ENCODE data around the gene TMEM106C.

The TMEM106C gene

GRCh38 chr12:47927346-47927745, 36.0 kb upstream of the TMEM106C start:
- H2AFZ ChIP-seq (ENCODE audit: low read length), result no peak overlapping the region
- no peaks in the 10 kb centered on the region for H3K36me3 ChIP-seq (ENCODE audit: insufficient read depth, low read length)
- no peaks in the 10 kb centered on the region for H3K9me3 ChIP-seq (ENCODE audit: insufficient read depth, low read depth, low read length)
- H3K9ac ChIP-seq (ENCODE audit: low read depth, low read length, poor library complexity, severe bottlenecking), result no peak overlapping the region
- H3K4me2 ChIP-seq (ENCODE audit: low read depth, low read length, poor library complexity, severe bottlenecking), result no peak overlapping the region
- no peaks in the 10 kb centered on the region for H3K4me1 ChIP-seq (ENCODE audit: insufficient read depth, low read length, poor library complexity, severe bottlenecking)
- no peak overlapping the region for H3K4me3 ChIP-seq (ENCODE audit: low read length, poor library complexity, severe bottlenecking)
- H3F3A ChIP-seq (ENCODE audit: low read depth), result no peaks in the 10 kb centered on the region
- TF ChIP-seq CTCF (conservative IDR thresholded peaks at IDR 0.05; ENCODE audit: low read length) (no peak), EZH2phosphoT487 (IDR thresholded peaks at IDR 0.05; ENCODE audit: borderline replicate concordance) (no peak)
- H3K27me3 ChIP-seq (ENCODE audit: insufficient read depth, low read length, poor library complexity, severe bottlenecking), result no peaks in the 10 kb centered on the region
- H3K9me2 ChIP-seq (replicated peaks; ENCODE audit: low read depth, low read length), result 0 out of 2 replicates have a peak, but pooled peaks cover 3% of the 10 kb centered on the region
- H4K20me1 ChIP-seq (ENCODE audit: insufficient read depth, low read length, poor library complexity, severe bottlenecking), result no peaks in the 10 kb centered on the region
- H3K79me2 ChIP-seq (ENCODE audit: insufficient read depth, low read length), result no peaks in the 10 kb centered on the region

GRCh38 chr12:47930634-47931033, 32.8 kb upstream of the TMEM106C start:
- H4K20me1 ChIP-seq (ENCODE audit: insufficient read depth, low read length, poor library complexity, severe bottlenecking), result no peaks in the 10 kb centered on the region
- H2AFZ ChIP-seq (ENCODE audit: low read length), result no peak overlapping the region
- no peaks in the 10 kb centered on the region for H3F3A ChIP-seq (ENCODE audit: low read depth)
- peaks cover 6% of the 10 kb centered on the region for H3K4me1 ChIP-seq (ENCODE audit: insufficient read depth, low read length, poor library complexity, severe bottlenecking)
- no peaks in the 10 kb centered on the region for H3K36me3 ChIP-seq (ENCODE audit: insufficient read depth, low read length)
- no peak for TF ChIP-seq CTCF (conservative IDR thresholded peaks at IDR 0.05; ENCODE audit: low read length)
- TF ChIP-seq EZH2phosphoT487 (IDR thresholded peaks at IDR 0.05; ENCODE audit: borderline replicate concordance), result no peak
- H3K9me3 ChIP-seq (ENCODE audit: insufficient read depth, low read depth, low read length), result no peaks in the 10 kb centered on the region
- H3K9ac ChIP-seq (ENCODE audit: low read depth, low read length, poor library complexity, severe bottlenecking), result no peak overlapping the region
- H3K4me3 ChIP-seq (ENCODE audit: low read length, poor library complexity, severe bottlenecking), result no peak overlapping the region
- H3K79me2 ChIP-seq (ENCODE audit: insufficient read depth, low read length), result no peaks in the 10 kb centered on the region
- no peaks in the 10 kb centered on the region for H3K27me3 ChIP-seq (ENCODE audit: insufficient read depth, low read length, poor library complexity, severe bottlenecking)
- H3K4me2 ChIP-seq (ENCODE audit: low read depth, low read length, poor library complexity, severe bottlenecking), result no peak overlapping the region
- 0 out of 2 replicates have a peak, but pooled peaks cover 3% of the 10 kb centered on the region for H3K9me2 ChIP-seq (replicated peaks; ENCODE audit: low read depth, low read length)

- TF ChIP-seq EZH2phosphoT487 (IDR thresholded peaks at IDR 0.05; ENCODE audit: borderline replicate concordance) (no peak), CTCF (conservative IDR thresholded peaks at IDR 0.05; ENCODE audit: low read length) (no peak)
- Histone ChIP-seq H3K9me2 (replicated peaks; ENCODE audit: low read depth, low read length) (0 out of 2 replicates have a peak, but pooled peaks cover 3% of the 10 kb centered on the region), H3K9me3 (ENCODE audit: insufficient read depth, low read depth, low read length) (no peaks in the 10 kb centered on the region), H3K36me3 (ENCODE audit: insufficient read depth, low read length) (no peaks in the 10 kb centered on the region), H2AFZ (ENCODE audit: low read length) (no peak overlapping the region), H3K4me1 (ENCODE audit: insufficient read depth, low read length, poor library complexity, severe bottlenecking) (peaks cover 7% of the 10 kb centered on the region), H3F3A (ENCODE audit: low read depth) (no peaks in the 10 kb centered on the region), H3K9ac (ENCODE audit: low read depth, low read length, poor library complexity, severe bottlenecking) (no peak overlapping the region), H3K4me3 (ENCODE audit: low read length, poor library complexity, severe bottlenecking) (no peak overlapping the region), H3K4me2 (ENCODE audit: low read depth, low read length, poor library complexity, severe bottlenecking) (no peak overlapping the region), H4K20me1 (ENCODE audit: insufficient read depth, low read length, poor library complexity, severe bottlenecking) (no peaks in the 10 kb centered on the region), H3K79me2 (ENCODE audit: insufficient read depth, low read length) (no peaks in the 10 kb centered on the region), H3K27me3 (ENCODE audit: insufficient read depth, low read length, poor library complexity, severe bottlenecking) (no peaks in the 10 kb centered on the region)
These were observed 32.2 kb upstream of the TMEM106C start for GRCh38 chr12:47931187-47931586.
